OCI-LY3 (cell line): ENCODE data around the gene UBAC1.

Experiments used
- EZH2phosphoT487 ChIP-seq: fragments of 200-600 bp; shearing (Covaris generic); IDR thresholded peaks from 2 replicates; pipeline ENCODE4 v1.6.1; 2018; ENCODE audit warnings: antibody characterized with exemption, mixed run types, low read depth
- TF ChIP-seq, protein P1 (sequence below): fragments of 200-600, 300-600 bp; sonication (generic); IDR thresholded peaks from 2 replicates; pipeline ENCODE4 v1.5.1; 2014; ENCODE audit warnings: antibody characterized with exemption, low read length, low read depth

DNA sequence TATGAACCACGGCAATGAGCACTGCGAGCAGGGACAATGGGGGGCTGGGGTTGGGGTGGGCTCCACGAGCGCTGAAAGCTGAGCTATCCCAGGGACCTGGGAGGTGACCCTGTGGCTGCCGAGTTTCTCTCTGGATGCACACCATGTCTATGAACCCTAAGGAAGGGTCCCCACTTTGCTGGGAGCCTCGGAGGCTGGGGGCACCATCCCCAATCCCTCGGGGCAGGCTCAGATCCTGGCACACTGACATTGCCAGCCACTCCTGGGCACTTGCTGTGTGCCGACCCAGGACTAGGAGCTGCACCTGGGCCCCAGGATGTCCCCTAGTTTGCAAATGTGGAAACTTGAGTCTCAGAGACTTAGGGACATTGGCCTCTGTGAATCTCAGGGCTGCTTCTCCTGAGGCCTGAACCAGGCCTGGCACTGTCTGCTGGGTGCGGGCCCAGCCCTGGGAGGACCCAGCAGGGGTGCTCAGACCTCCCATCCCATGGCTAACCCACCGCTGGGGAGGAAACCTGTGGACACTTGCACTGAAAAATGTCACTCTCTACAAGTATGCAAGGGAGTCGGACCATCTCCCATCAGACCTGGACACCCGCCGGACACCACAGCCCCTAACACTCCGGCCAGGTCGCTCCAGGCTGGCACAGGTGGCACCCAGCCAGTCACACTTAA, 40.8 kb downstream of the UBAC1 start:
- TF ChIP-seq, protein P1, sequence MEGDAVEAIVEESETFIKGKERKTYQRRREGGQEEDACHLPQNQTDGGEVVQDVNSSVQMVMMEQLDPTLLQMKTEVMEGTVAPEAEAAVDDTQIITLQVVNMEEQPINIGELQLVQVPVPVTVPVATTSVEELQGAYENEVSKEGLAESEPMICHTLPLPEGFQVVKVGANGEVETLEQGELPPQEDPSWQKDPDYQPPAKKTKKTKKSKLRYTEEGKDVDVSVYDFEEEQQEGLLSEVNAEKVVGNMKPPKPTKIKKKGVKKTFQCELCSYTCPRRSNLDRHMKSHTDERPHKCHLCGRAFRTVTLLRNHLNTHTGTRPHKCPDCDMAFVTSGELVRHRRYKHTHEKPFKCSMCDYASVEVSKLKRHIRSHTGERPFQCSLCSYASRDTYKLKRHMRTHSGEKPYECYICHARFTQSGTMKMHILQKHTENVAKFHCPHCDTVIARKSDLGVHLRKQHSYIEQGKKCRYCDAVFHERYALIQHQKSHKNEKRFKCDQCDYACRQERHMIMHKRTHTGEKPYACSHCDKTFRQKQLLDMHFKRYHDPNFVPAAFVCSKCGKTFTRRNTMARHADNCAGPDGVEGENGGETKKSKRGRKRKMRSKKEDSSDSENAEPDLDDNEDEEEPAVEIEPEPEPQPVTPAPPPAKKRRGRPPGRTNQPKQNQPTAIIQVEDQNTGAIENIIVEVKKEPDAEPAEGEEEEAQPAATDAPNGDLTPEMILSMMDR: no peak
- TF ChIP-seq EZH2phosphoT487: no peak
